Right lung (tissue), 10 donors: ENCODE results near the gene RDH14. TPM values are rescaled to one million over a fixed set of nuclear protein-coding genes. Genes with fewer than 3 reads are reported as not detected.

Experiments used
- DNase-seq, 2 donors: peaks; one replicate each; pipeline ENCODE4 v3.0.0-alpha.2; 2013
- long read RNA-seq, 8 donors: transcript quantifications; one replicate each; lab custom pipeline, GENCODE V29; 2026
- polyA plus RNA-seq, 5 donors: library from polyadenylated mRNA; unstranded; fragments of 120-200 nt; gene quantifications; one replicate each; pipeline versions ENCODE4 v1.2.1 to v1.2.3, GENCODE V29; 2013; ENCODE audit warnings: inconsistent platforms in 1 of 5, low replicate concordance in 1 of 5; ENCODE audit not compliant: insufficient read length in 5 of 5, insufficient read depth in 1 of 5

The RDH14 gene, protein sequence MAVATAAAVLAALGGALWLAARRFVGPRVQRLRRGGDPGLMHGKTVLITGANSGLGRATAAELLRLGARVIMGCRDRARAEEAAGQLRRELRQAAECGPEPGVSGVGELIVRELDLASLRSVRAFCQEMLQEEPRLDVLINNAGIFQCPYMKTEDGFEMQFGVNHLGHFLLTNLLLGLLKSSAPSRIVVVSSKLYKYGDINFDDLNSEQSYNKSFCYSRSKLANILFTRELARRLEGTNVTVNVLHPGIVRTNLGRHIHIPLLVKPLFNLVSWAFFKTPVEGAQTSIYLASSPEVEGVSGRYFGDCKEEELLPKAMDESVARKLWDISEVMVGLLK
- polyA plus RNA-seq: 10 to 100 TPM; 38.7 to 50.5 (median 45.1) TPM
- long read RNA-seq, donor 1, transcript RDH14-201 (2 exons, 1,587 nt): major isoform, 35 of 53 reads
- long read RNA-seq, donor 1, partial matches to known transcripts: 18 of 53 reads
- long read RNA-seq, donor 1, other reads (novel, unspliced or antisense): 0 of 53 reads
- long read RNA-seq, donor 2, transcript RDH14-201 (2 exons, 1,587 nt): major isoform, 5 of 5 reads
- long read RNA-seq, donor 2, partial matches to known transcripts: 0 of 5 reads
- long read RNA-seq, donor 2, other reads (novel, unspliced or antisense): 0 of 5 reads
- long read RNA-seq, donor 3, transcript RDH14-201 (2 exons, 1,587 nt): major isoform, 16 of 17 reads
- long read RNA-seq, donor 3, partial matches to known transcripts: 0 of 17 reads
- long read RNA-seq, donor 3, other reads (novel, unspliced or antisense): 0 of 17 reads
- long read RNA-seq, donor 4, transcript RDH14-201 (2 exons, 1,587 nt): major isoform, 16 of 30 reads
- long read RNA-seq, donor 4, partial matches to known transcripts: 14 of 30 reads
- long read RNA-seq, donor 4, other reads (novel, unspliced or antisense): 0 of 30 reads
- long read RNA-seq, donor 5, transcript RDH14-201 (2 exons, 1,587 nt): major isoform, 23 of 34 reads
- long read RNA-seq, donor 5, partial matches to known transcripts: 11 of 34 reads
- long read RNA-seq, donor 5, other reads (novel, unspliced or antisense): 0 of 34 reads
- long read RNA-seq, donor 6, transcript RDH14-201 (2 exons, 1,587 nt): major isoform, 33 of 34 reads
- long read RNA-seq, donor 6, partial matches to known transcripts: 0 of 34 reads
- long read RNA-seq, donor 6, other reads (novel, unspliced or antisense): 0 of 34 reads
- long read RNA-seq, donor 7, transcript RDH14-201 (2 exons, 1,587 nt): major isoform, 14 of 14 reads
- long read RNA-seq, donor 7, partial matches to known transcripts: 0 of 14 reads
- long read RNA-seq, donor 7, other reads (novel, unspliced or antisense): 0 of 14 reads
- long read RNA-seq, donor 8, transcript RDH14-201 (2 exons, 1,587 nt): major isoform, 5 of 5 reads
- long read RNA-seq, donor 8, partial matches to known transcripts: 0 of 5 reads
- long read RNA-seq, donor 8, other reads (novel, unspliced or antisense): 0 of 5 reads

DNA sequence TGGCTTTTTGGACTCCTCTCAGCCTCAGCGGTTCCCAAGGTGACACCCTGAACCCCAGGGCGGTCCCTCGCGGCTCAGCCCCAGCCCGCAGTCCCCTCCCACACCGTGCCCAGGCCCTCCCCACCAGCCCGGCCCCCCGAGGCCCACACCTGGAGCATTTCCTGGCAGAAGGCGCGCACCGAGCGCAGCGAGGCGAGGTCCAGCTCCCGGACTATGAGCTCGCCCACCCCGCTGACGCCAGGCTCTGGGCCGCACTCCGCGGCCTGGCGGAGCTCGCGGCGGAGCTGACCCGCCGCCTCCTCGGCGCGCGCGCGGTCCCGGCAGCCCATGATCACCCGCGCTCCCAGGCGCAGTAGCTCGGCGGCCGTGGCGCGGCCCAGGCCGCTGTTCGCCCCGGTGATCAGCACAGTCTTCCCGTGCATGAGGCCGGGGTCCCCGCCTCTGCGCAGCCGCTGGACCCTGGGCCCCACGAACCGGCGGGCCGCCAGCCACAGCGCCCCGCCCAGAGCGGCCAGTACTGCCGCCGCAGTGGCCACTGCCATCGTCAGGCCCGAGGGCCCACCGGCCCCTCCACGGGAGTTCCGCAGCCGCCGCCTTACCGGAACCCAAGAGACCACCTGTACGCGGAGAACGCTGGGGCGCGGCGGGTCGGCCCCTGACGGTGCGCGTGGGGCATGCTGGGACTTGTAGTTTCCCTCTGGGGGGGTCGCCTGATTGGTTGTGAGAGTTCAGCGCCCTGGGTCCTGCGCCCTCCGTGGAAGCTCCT, at the start of gene RDH14:
Gene RDH14 (minus strand): TSS at position 623 of the 766 bp plus-strand sequence. CDS start 81 bp downstream, at position 542.
- peak; percentile 93 to 95 for DNase-seq

DNA sequence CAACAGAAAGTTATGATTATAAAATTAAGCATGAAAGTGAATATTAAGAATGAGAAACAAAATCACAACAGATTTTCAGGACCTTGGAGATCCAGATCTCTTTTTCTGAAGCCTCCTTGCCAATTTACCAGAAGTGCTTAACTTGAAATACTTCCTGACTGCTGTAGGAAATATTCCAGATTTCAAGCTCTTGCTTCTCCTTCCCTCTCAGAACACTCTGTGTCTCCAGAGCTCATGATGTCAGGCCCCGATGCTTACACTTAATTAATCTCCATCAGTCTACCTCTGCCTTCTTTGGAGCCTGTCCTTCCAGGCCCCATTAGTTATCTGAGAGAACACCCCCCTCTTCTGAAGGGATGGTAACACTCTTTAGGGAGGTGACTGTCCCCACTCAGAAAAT, 49.6 kb upstream of the RDH14 start:
- no peak for DNase-seq

DNA sequence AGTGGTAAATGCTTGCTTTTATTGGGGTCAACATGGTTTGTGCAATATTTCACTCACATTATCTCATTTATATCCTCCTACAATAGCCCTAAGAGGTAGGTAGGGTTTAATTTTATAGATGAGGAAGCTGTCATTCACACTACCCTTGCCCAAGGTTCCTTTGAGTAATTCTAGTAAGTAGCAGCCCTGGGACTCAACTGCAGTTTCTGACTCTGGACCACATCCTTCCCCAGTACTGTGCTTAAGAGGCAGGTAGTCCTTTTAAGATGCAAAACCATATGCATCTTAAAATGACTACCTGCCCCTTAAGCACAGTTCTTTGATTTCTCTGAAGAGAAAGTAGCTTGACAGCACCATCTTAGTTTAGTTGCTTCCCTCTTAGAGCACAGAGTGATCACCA, 44.7 kb upstream of the RDH14 start:
- no peak for DNase-seq

DNA sequence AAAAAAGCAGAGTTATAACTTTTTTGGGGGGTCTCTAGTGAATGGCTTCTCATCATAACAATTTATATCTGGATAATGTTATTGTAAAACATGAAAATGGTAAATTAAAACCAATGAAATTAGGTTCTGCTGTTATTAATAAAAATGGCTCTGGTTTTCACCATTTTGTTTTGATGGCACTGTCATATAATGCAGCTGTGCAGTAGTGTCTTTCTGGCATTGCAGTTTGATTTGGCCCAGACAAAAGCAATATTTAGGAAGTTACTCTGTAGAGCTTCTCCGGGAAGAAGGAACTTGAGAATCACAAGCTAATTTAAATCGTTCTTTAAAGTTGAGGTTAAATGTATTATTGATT, 44.1 kb upstream of the RDH14 start:
- DNase-seq: no peak

DNA sequence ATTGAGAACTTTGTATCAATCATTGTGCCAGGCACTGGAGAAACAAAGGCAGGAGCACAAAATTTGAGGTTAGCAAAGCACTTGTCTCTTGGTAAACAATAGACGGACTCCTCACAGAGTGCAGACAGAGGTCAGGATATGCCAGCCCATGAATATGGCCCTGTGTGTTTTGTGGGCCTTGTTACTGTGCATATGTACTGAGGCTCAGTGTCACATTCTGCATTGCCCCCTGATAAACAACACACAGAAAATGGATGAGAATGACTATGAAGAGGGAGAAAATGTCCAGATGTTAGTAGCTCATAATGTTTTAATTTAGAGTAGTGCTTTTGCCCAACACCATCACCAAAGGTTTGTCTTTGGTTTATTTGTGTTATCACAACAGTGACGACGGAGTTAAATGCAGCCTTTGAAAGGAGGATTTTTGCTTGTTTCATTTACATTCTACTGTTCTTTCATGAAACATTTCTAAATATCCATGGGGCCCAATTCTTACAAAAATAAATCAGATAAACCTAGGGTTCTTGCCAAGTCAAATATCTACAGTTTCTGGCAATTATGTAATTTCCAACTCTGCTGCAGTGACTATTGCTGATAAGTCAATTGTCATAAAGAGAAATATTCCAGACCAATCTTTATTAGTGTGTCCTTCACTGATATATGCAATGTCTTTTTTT, 43.5 kb upstream of the RDH14 start:
- DNase-seq: no peak

DNA sequence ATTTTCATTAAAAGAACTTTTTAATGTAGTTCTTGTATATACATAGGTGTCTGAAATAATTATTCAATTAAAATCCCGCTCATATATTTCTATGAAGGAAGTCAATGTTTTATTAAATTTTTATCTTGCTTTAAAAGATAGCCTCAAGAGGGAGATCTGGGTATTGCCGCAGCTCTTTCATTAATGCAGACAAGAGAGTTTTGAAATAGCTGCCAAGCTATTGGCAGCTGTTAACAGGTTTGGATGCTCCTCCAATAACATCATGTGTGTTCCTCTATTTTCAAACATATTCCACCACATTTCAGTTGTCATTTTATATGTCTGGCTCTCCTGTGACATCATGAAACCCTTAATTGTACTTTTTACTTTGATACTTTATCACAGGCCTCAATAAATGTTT, 41.8 kb upstream of the RDH14 start:
- DNase-seq: no peak

DNA sequence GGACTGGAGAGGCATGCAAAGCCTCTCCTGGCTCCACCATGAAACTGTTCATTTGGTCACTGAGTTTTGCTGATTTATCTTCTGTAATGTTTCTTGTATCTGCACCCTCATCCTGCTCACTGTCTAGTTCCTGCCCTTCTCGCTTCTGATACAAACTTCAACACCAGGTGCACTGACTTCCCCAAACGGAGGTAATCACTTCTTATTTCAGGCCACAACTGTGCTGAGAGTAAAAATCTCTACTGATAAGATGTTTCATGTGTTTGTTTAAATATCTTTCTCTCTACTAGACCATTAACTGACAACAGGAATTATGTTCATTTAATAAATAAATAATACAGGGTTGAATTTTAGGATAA, 39.8 kb upstream of the RDH14 start:
- DNase-seq: no peak

DNA sequence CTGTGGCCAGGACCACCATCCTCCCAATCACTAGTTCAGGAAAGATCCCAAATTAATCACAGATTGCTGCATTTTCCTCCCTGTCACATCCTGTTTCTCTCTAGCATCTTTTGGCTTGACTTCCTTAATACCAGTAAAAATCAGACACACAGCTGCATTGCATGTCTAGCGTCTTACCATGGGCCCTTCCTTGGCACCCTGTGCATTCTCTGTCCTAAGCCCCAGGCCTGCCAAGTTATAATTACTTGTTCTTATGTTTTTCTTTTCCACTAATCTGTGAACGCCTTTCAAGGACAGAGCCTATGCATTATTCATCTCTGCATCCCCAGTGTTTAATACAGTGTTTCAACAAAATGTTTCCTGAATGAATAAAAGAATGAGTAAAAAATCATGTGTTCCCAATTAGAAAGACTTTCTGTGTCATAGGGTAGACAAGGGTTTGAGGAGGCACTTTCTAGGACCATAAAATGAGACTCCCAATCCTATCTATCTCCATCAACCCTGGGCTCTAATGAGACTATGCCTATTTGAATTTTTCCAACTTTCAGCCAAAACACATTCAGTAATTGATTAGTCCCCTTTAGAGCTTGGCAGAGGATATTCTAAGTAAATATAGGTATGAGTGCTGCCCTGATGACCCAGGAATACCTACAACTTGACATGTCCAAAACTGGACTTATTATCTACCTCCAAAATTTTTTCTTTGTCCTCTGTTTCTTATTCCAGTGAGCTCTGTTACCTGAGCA, 39.2 kb upstream of the RDH14 start:
- DNase-seq: peak in 1 of 2 donors; percentile 28

DNA sequence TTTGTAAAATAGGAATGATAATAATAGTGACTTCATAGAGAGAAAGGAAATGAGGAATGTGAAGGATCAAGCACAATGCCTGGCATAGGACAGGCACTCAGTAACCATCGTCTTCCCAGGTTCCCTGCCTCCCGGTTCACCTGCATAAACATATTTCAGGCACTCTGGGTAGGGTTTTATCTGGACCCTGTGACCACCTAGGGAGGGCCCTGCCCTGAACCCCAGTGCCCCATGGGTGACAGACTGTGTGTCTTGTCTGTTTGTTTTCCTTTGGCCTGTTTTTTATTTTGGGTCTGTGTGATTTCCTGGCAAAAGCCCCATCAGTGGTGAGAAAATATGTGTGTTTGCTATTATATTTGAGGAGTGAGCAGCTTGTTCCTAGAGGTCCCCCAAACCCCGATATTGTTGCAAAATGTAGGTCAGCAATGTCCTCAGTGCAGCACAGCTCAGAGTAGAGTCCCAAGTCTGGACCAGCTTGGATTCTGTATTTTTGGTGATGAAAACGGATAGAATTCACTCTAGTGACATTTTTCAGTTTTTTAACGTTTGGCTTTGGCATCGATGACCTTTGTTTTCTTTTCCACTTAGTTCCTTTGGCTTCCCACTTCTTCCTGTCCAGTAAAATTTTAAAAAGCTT, 38.5 kb upstream of the RDH14 start:
- DNase-seq: no peak

DNA sequence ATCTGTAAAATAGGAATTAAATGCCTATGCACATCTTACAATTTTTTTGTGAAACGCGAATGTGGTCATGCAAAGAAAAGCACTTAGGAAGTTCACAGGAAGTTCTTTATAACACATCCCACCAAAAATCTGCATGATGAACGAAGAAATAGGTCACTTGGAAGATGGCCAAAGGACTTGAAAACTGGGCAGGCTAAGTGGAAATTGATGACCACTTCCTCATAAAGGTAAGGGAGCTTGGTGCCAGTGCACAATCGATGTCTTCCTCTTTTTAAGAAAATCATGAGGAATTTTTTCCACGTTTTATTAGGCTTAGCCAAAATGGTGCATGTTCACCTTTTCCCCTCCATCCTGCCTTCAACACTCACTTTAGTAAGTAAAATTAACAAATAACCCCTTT, 37.2 kb upstream of the RDH14 start:
- DNase-seq: no peak

DNA sequence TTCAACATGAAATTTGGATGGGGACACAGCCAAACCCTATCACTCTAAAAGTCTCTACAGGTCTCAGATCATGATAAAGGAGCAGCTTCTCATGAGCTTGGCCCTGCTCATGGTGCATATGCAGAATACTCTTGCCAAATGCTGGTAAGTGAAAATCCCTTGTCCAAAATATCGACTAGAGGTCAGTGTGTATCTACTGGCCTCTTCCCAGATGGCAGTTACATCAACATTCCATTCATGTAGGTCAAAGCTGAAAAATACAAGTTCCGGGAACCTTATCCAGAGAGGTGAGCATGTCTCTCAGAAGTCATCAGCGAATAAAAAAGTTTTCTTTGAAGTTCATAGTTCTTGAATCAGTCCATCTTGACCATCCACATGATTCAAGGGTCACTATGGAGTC, 36.5 kb upstream of the RDH14 start:
- DNase-seq: no peak

DNA sequence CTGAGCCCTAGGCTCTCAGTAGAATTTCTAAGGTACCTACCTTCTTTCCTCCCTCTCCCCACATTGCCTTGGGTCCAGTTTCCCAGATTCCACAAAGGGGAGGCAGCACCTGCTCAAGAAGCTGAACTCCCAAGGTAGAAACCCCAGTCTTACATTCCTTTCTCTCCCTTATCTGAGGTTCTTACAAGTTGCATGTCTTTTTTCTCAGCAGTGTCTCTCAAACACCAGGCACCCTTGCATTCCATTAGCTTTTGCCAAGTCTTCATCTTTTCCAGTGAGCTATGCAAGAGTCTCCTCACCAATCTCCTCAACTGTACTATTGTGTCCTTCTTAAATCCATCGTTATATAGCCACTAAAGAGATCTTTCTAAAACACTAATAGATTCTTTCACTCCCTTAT, 33.0 kb upstream of the RDH14 start:
- DNase-seq: no peak

DNA sequence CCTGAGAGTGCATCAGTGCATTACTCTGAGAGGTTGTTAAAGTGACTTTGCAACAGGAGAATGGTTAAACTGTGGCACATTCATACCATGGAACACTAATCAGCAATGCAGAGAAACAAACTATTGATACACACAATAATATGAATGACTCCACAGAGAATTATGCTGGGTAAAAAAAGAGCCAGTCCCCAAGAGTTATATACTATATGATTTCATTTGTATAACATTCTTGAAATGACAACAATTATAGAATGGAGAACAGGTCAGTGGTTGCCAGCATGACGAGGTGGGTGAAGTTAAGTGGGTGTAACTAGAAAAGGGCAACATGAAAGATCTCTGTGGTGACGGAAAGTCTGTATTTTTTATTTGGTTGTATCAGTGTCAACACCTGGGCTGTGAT, 31.9 kb upstream of the RDH14 start:
- DNase-seq: no peak

DNA sequence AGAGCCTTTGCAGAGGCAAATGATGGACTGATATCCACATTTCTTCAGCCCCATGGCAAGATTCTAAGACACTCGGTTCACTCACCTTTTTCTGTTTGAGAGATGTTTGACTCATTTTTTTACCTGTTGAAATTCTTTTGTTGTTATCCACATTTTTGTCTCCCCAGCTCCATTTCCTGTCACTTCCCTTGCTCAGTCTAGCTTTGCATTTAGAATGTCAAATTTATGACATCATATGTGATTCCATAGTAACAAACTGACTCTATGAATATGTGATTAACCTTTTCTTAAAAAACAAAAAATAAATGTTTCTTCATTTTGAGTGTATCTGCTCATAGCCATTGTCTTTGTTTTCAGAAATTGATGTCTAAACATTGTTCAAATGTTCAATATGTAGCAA, 28.9 kb upstream of the RDH14 start, which contains the start of gene NT5C1B:
Gene NT5C1B (minus strand): TSS at position 216 of the 400 bp plus-strand sequence. CDS start 101 bp downstream, at position 115.
- no peak for DNase-seq

DNA sequence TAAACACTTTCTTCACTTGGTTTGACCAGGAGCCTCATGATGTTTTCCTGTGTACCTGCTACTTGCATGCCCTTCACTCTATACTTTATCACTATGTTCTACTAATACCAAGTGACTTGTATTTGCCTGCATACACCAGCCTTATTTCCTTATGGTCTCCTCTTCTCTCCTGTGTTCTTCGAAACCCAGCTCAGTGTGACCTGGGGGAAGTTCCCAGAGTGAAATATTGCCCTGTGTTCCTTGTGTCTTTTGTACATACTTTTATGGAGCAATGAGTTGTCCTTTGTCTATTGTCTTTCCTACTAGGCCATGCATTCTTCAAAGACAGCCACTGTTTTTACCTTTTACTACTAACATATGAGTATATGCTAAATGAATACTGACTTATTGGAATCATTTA, 28.3 kb upstream of the RDH14 start:
- DNase-seq: no peak

DNA sequence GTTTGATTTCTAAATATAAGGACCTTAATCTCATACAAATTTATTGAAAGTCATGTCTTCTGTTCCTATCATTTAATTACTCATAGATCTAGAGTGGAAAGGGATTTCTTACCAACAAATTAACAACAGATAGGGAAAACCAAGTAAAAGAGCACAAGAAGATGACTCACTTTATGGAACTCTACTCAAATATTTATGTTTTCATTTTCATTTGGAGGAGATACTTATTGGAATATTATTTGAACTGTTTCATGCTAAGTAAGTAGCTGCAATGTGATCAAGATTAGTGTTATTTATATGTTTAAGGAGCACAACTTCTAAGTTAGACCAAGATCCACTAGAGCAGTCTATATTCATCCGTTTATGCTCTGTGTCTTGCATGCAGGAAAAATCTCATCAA, 27.6 kb upstream of the RDH14 start:
- no peak for DNase-seq

DNA sequence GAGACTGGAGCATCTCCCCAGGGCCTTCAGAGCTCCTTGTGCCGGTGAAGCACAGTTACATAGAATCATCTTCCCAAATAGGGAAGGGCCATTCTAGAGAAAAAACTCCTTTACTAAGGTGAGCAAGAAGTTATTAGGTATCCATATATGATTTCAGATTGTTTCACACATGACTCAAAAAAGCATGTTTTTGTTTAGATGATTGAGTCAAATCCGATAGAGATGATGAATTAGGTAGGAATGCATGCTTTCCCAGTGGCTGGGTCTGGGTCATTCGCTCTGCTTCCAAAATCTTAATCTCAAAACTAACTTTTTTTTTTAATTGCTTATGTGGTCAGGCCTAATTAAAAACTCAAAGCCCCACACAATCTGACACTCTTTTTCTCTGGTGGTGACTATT, 25.1 kb upstream of the RDH14 start:
- no peak for DNase-seq

DNA sequence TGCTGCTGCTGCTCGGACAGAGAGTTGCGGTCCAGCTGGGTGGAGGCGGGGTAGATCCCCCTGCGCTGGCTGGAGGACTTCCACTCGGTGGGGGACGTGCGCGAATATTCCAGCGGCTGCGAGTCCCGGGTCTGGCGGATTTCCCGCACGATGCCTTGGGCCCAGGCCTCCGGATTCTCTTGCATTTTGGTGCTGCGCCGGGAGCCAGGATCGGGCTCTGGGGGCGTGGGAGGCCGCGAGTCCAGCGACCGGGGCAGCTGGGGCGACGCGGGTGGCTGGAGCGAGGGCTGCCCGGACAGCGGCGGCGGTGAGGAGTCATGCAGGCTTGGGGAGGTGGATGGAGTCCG, 24.1 kb upstream of the RDH14 start:
- no peak for DNase-seq
